Neuron (in vitro differentiated cells): ENCODE results near the gene DAAM1.

Source experiments
- H2AFZ ChIP-seq: one replicate; pipeline ENCODE4 v1.6.1; 2013; ENCODE audit warnings: low read depth, mild to moderate bottlenecking, inconsistent platforms, low read length, moderate library complexity
- H3K27me3 ChIP-seq: one replicate; pipeline ENCODE4 v1.6.1; 2013; ENCODE audit warnings: low read length; ENCODE audit not compliant: insufficient read depth
- H3K36me3 ChIP-seq: one replicate; pipeline ENCODE4 v1.6.1; 2013; ENCODE audit warnings: low read length; ENCODE audit not compliant: insufficient read depth
- H3K4me1 ChIP-seq: one replicate; pipeline ENCODE4 v1.6.1; 2013; ENCODE audit warnings: low read length; ENCODE audit not compliant: insufficient read depth
- H3K4me3 ChIP-seq: 2 replicates; pipeline ENCODE4 v1.5.1; 2013; ENCODE audit warnings: mild to moderate bottlenecking, low read length, moderate library complexity
- H3K9me3 ChIP-seq: one replicate; pipeline ENCODE4 v1.6.1; 2013; ENCODE audit warnings: low read length

Gene DAAM1

GRCh38 chr14:59419303-59419702, 230.8 kb downstream of the DAAM1 start:
- Histone ChIP-seq H3K36me3 (no peaks in the 10 kb centered on the region), H3K4me3 (no peak overlapping the region), H3K4me1 (no peaks in the 10 kb centered on the region), H3K27me3 (no peaks in the 10 kb centered on the region), H2AFZ (no peak overlapping the region), H3K9me3 (no peaks in the 10 kb centered on the region)
